H9 (cell line): ENCODE measurements around the gene DIPK1B. TPM values are rescaled to one million over a fixed set of nuclear protein-coding genes. Genes with fewer than 3 reads are reported as not detected.

Experiments
- DNase-seq: peaks from one replicate; pipeline ENCODE4 v3.0.0-alpha.2; 2017
- H2AFZ ChIP-seq: one replicate; pipeline ENCODE4 v1.6.1; 2013; ENCODE audit warnings: mild to moderate bottlenecking, low read length, control low read depth, moderate library complexity
- H2AK5ac ChIP-seq: 2 replicates; pipeline ENCODE4 v1.6.1; 2013; ENCODE audit warnings: low read length, control low read depth, mixed read lengths; ENCODE audit not compliant: insufficient read length
- H2BK120ac ChIP-seq: one replicate; pipeline ENCODE4 v1.6.1; 2013; ENCODE audit warnings: low read depth, mild to moderate bottlenecking, low read length, control low read depth, inconsistent platforms; ENCODE audit not compliant: poor library complexity, severe bottlenecking
- H2BK12ac ChIP-seq: 2 replicates; pipeline ENCODE4 v1.6.1; 2013; ENCODE audit warnings: low read length, control low read depth, mixed read lengths, low read depth; ENCODE audit not compliant: insufficient read length
- H2BK15ac ChIP-seq: 2 replicates; pipeline ENCODE4 v1.6.1; 2013; ENCODE audit warnings: low read depth, low read length, control low read depth
- H2BK20ac ChIP-seq: one replicate; pipeline ENCODE4 v1.6.1; 2013; ENCODE audit warnings: low read depth, mild to moderate bottlenecking, low read length, control low read depth, inconsistent platforms; ENCODE audit not compliant: poor library complexity, severe bottlenecking
- H2BK5ac ChIP-seq: 2 replicates; pipeline ENCODE4 v1.6.1; 2013; ENCODE audit warnings: low read length, control low read depth, mixed read lengths; ENCODE audit not compliant: insufficient read length
- H3K14ac ChIP-seq: 2 replicates; pipeline ENCODE4 v1.6.1; 2013; ENCODE audit warnings: low read length, control low read depth; ENCODE audit not compliant: insufficient read depth
- H3K18ac ChIP-seq: 2 replicates; pipeline ENCODE4 v1.6.1; 2013; ENCODE audit warnings: low read depth, mild to moderate bottlenecking, mixed read lengths, low read length, control low read depth; ENCODE audit not compliant: insufficient read length
- H3K23ac ChIP-seq: 2 replicates; pipeline ENCODE4 v1.6.1; 2013; ENCODE audit warnings: low read length, control low read depth, mixed read lengths, low read depth; ENCODE audit not compliant: insufficient read length
- H3K23me2 ChIP-seq: 2 replicates; pipeline ENCODE4 v1.6.1; 2013; ENCODE audit warnings: low read depth, mild to moderate bottlenecking, mixed read lengths, low read length, control low read depth; ENCODE audit not compliant: insufficient read length, poor library complexity, severe bottlenecking
- H3K27ac ChIP-seq: 2 replicates; pipeline ENCODE4 v1.5.1; 2013; ENCODE audit warnings: low read length, control low read depth, mixed read lengths, low read depth; ENCODE audit not compliant: insufficient read length
- H3K27me3 ChIP-seq: 2 replicates; pipeline ENCODE4 v1.6.1; 2013; ENCODE audit warnings: low read length, control low read depth, inconsistent platforms; ENCODE audit not compliant: insufficient read depth
- H3K4ac ChIP-seq: 2 replicates; pipeline ENCODE4 v1.6.1; 2013; ENCODE audit warnings: low read depth, mild to moderate bottlenecking, control low read depth, inconsistent platforms, low read length, moderate library complexity
- H3K4me1 ChIP-seq: 2 replicates; pipeline ENCODE4 v1.6.1; 2013; ENCODE audit warnings: low read length, control low read depth, inconsistent platforms; ENCODE audit not compliant: insufficient read depth
- H3K4me2 ChIP-seq: 2 replicates; pipeline ENCODE4 v1.6.1; 2013; ENCODE audit warnings: low read length, control low read depth, mixed read lengths; ENCODE audit not compliant: insufficient read length, insufficient read depth
- H3K56ac ChIP-seq: 2 replicates; pipeline ENCODE4 v1.6.1; 2013; ENCODE audit warnings: low read depth, mild to moderate bottlenecking, mixed read lengths, low read length, control low read depth; ENCODE audit not compliant: insufficient read length
- H3K79me1 ChIP-seq: 2 replicates; pipeline ENCODE4 v1.6.1; 2013; ENCODE audit warnings: low read depth, mild to moderate bottlenecking, moderate library complexity, low read length, control low read depth, inconsistent platforms; ENCODE audit not compliant: insufficient read depth, poor library complexity, severe bottlenecking
- H3K79me2 ChIP-seq: 2 replicates; pipeline ENCODE4 v1.6.1; 2013; ENCODE audit warnings: low read length, control low read depth, inconsistent platforms; ENCODE audit not compliant: insufficient read depth
- H3K9ac ChIP-seq: 2 replicates; pipeline ENCODE4 v1.6.1; 2013; ENCODE audit warnings: low read length, control low read depth, mixed read lengths; ENCODE audit not compliant: insufficient read length; ENCODE audit errors: extremely low read depth
- H3K9me3 ChIP-seq: one replicate; pipeline ENCODE4 v1.6.1; 2013; ENCODE audit warnings: low read depth, low read length, inconsistent platforms; ENCODE audit not compliant: control insufficient read depth
- H3T11ph ChIP-seq: one replicate; pipeline ENCODE4 v1.6.1; 2013; ENCODE audit warnings: mild to moderate bottlenecking, low read length, control low read depth, inconsistent platforms
- H4K20me1 ChIP-seq: one replicate; pipeline ENCODE4 v1.6.1; 2013; ENCODE audit not compliant: control insufficient read depth, insufficient read length, insufficient read depth
- H4K5ac ChIP-seq: 2 replicates; pipeline ENCODE4 v1.6.1; 2013; ENCODE audit warnings: low read depth, mild to moderate bottlenecking, mixed read lengths, low read length, control low read depth; ENCODE audit not compliant: insufficient read length
- H4K8ac ChIP-seq: replicated peaks from 2 replicates; pipeline ENCODE4 v1.6.1; 2013; ENCODE audit warnings: low read length, control low read depth, mixed read lengths, low read depth; ENCODE audit not compliant: insufficient read length
- H4K91ac ChIP-seq: 2 replicates; pipeline ENCODE4 v1.6.1; 2013; ENCODE audit warnings: low read depth, mild to moderate bottlenecking, moderate library complexity, mixed read lengths, low read length, control low read depth; ENCODE audit not compliant: insufficient read length
- H3K27ac Mint-ChIP-seq, 3 experiments: 2 replicates in 2 of 3; 3 replicates in 1 of 3; pipeline ENCODE4 v1.8.0; 2020 to 2021; ENCODE audit warnings: mixed read lengths in 3 of 3, mild to moderate bottlenecking in 1 of 3, moderate library complexity in 1 of 3
- H3K27me3 Mint-ChIP-seq: 2 replicates; pipeline ENCODE4 v1.8.0; 2021; ENCODE audit warnings: low read depth, mild to moderate bottlenecking, moderate library complexity, mixed read lengths
- H3K36me3 Mint-ChIP-seq, 3 experiments: 2 replicates in 2 of 3; 3 replicates in 1 of 3; pipeline ENCODE4 v1.8.0; 2020 to 2021; ENCODE audit warnings: low read depth in 3 of 3, mixed read lengths in 3 of 3; ENCODE audit not compliant: insufficient read depth in 1 of 3
- H3K4me1 Mint-ChIP-seq, 2 experiments: 2 replicates each; pipeline ENCODE4 v1.8.0; 2020; ENCODE audit warnings: mixed read lengths in 2 of 2
- H3K4me3 Mint-ChIP-seq, 2 experiments: 2 replicates in 1 of 2; 3 replicates in 1 of 2; pipeline ENCODE4 v1.8.0; 2020 to 2021; ENCODE audit warnings: mild to moderate bottlenecking in 2 of 2, mixed read lengths in 2 of 2, moderate library complexity in 1 of 2
- H3K9me3 Mint-ChIP-seq, 2 experiments: 2 replicates in 1 of 2; 3 replicates in 1 of 2; pipeline ENCODE4 v1.8.0; 2020; ENCODE audit warnings: mild to moderate bottlenecking in 2 of 2, mixed read lengths in 2 of 2, moderate library complexity in 1 of 2
- CTCF ChIP-seq: fragments of 200-600 bp; sonication (generic); conservative IDR thresholded peaks from 3 replicates; pipeline ENCODE4 v1.8.0; 2021; ENCODE audit warnings: antibody characterized with exemption, mild to moderate bottlenecking
- WGBS: extraction: QIAGEN DNeasy Blood & Tissue Kit; methylation state at CpG from one replicate; pipeline ENCODE4 v1.1.7; 2013; ENCODE audit warnings: missing lambda C conversion rate, low lambda C conversion rate, mixed read lengths; ENCODE audit not compliant: insufficient read length; ENCODE audit errors: extremely low coverage; 5-methylcytosine and 5-hydroxymethylcytosine counted together
- total RNA-seq: library from RNA; stranded (reverse); gene quantifications from 2 replicates; pipeline ENCODE4 v1.2.1, GENCODE V29; 2021

The DIPK1B gene
- total RNA-seq, 1 experiment from 2014 or later: 40.3 TPM

- no peak overlapping the region for H3K4me3 Mint-ChIP-seq
- H3K27ac ChIP-seq: no peak overlapping the region
- no peak overlapping the region for H3K9ac ChIP-seq
- no peaks in the 10 kb centered on the region for H3K4me1 ChIP-seq
- no peaks in the 10 kb centered on the region for H3K27me3 ChIP-seq
- no peak for DNase-seq
- no peaks in the 10 kb centered on the region for H4K20me1 ChIP-seq
- no peak overlapping the region for H4K5ac ChIP-seq
- no peak for TF ChIP-seq CTCF
- no peak overlapping the region for H3K18ac ChIP-seq
- no peak overlapping the region for H3K4me2 ChIP-seq
- no peak overlapping the region; a peak in 1 of 7 replicates for H3K27ac Mint-ChIP-seq
- no peak overlapping the region for H2BK5ac ChIP-seq
- H3K27me3 Mint-ChIP-seq: peaks cover 20% of the 10 kb centered on the region
- no peak overlapping the region for H2BK120ac ChIP-seq
- H3K9me3 ChIP-seq: no peaks in the 10 kb centered on the region
- H3K9me3 Mint-ChIP-seq: peaks cover 20 to 22% of the 10 kb centered on the region in 2 experiments
- WGBS: no CpG with 5 or more reads among the region's 31 CpGs
- no peak overlapping the region for H2AK5ac ChIP-seq
- H4K91ac ChIP-seq: no peak overlapping the region
- peaks cover 0 to 3% of the 10 kb centered on the region in 2 experiments; a peak in 1 of 4 replicates for H3K4me1 Mint-ChIP-seq
- H3K79me1 ChIP-seq: no peaks in the 10 kb centered on the region
- no peaks in the 10 kb centered on the region for H3K79me2 ChIP-seq
- no peak overlapping the region for H2BK12ac ChIP-seq
- no peak overlapping the region for H2BK20ac ChIP-seq
- H2BK15ac ChIP-seq: no peak overlapping the region
- H3K36me3 Mint-ChIP-seq: peaks cover 2 to 15% (median 2%) of the 10 kb centered on the region in 3 experiments; a peak in 6 of 7 replicates
- no peak overlapping the region for H4K8ac ChIP-seq
- H3K23me2 ChIP-seq: no peaks in the 10 kb centered on the region
- no peak overlapping the region for H3K56ac ChIP-seq
- no peak overlapping the region for H3K4ac ChIP-seq
- H3K14ac ChIP-seq: no peak overlapping the region
- H3T11ph ChIP-seq: no peak overlapping the region
- no peak overlapping the region for H3K23ac ChIP-seq
- no peak overlapping the region for H2AFZ ChIP-seq
Observed at GRCh38 chr9:136753371-136754058, 41.1 kb downstream of the DIPK1B start.
